Heart left ventricle (tissue), 16 donors: ENCODE measurements around the gene PLCB2. TPM values are rescaled to one million over a fixed set of nuclear protein-coding genes. Genes with fewer than 3 reads are reported as not detected.
A peak's percentile ranks its signal among the peaks of the same experiment; 100 is the strongest.

Experiments used
- ATAC-seq, 4 donors: fragments of 200-7000 bp; cut with Tn5 transposase; one replicate each; pipeline ENCODE4 v1.9.1; 2020 to 2022; ENCODE audit warnings: moderate library complexity in 4 of 4, mild to moderate bottlenecking in 3 of 4, moderate number of reproducible peaks in 1 of 4
- DNase-seq, 5 donors: peaks; one replicate each; pipeline ENCODE4 v3.0.0-alpha.2; 2020
- H3K27ac ChIP-seq, 12 donors: fragments of 200-600 bp; sonication (generic) in 4 of 12; one replicate each; pipeline versions ENCODE4 v1.5.0 to v1.8.0; 2016 to 2022; ENCODE audit warnings: mild to moderate bottlenecking in 2 of 12
- H3K27me3 ChIP-seq, 9 donors: fragments of 200-600 bp; sonication (generic) in 2 of 9; one replicate each; pipeline versions ENCODE4 v1.5.1 to v1.8.0; 2016 to 2022; ENCODE audit warnings: mild to moderate bottlenecking in 3 of 9
- H3K36me3 ChIP-seq, 9 donors: fragments of 200-600 bp; sonication (generic) in 2 of 9; one replicate each; pipeline versions ENCODE4 v1.5.0 to v1.8.0; 2018 to 2022; ENCODE audit warnings: mild to moderate bottlenecking in 2 of 9
- H3K4me1 ChIP-seq, 12 donors: fragments of 200-600 bp; sonication (generic) in 4 of 12; one replicate each; pipeline versions ENCODE4 v1.5.0 to v1.8.0; 2016 to 2022; ENCODE audit warnings: mild to moderate bottlenecking in 3 of 12
- H3K4me3 ChIP-seq, 12 donors: fragments of 200-600 bp; sonication (generic) in 4 of 12; one replicate each; pipeline versions ENCODE4 v1.5.0 to v1.8.0; 2017 to 2022; ENCODE audit warnings: mild to moderate bottlenecking in 9 of 12, moderate library complexity in 4 of 12
- H3K9me3 ChIP-seq, 12 donors: fragments of 200-600 bp; sonication (generic) in 4 of 12; one replicate each; pipeline versions ENCODE4 v1.5.0 to v1.8.0; 2016 to 2022; ENCODE audit warnings: mild to moderate bottlenecking in 1 of 12
- POLR2A ChIP-seq, 2 donors: fragments of 450-650 bp; IDR thresholded peaks; one replicate each; pipeline ENCODE4 v1.6.1; 2017; ENCODE audit warnings: antibody characterized with exemption in 2 of 2, mild to moderate bottlenecking in 2 of 2, moderate library complexity in 2 of 2
- whole genome bisulfite sequencing, 4 donors: extraction: QIAGEN DNeasy Blood & Tissue Kit in 2 of 4; methylation state at CpG; one replicate each; pipeline versions ENCODE4 v1.1.5 to v1.1.7; 2013 to 2018; 5-methylcytosine and 5-hydroxymethylcytosine counted together
- intact Hi-C, 10 donors: fragments of 100-400 bp; cut with DNase I; formaldehyde crosslinking; loops; one replicate each; pipeline versions ENCODE4 v1.11.1 to v1.14.2; 2022
- polyA plus RNA-seq, 2 donors: library from polyadenylated mRNA; stranded (reverse); fragments of 200-250 nt; gene quantifications; one replicate each; pipeline ENCODE4 v1.2.3, GENCODE V29; 2013
- total RNA-seq, 9 donors: library from RNA; depleted of rRNA in 2 of 9; stranded (reverse); fragments of >200 nt in 2 of 9; fragmentation: NEBNext Ultra II Directional in 3 of 9; extraction: Animal tissue kit (Norgen Biotek cat#: 25700) in 3 of 9; gene quantifications; one replicate each; pipeline versions ENCODE4 v1.1.0 to v1.2.4, GENCODE V29; 2016 to 2023
- TF ChIP-seq, protein P1 (sequence below), 12 donors: fragments of 200-600 bp; sonication (generic) in 4 of 12; IDR thresholded peaks; one replicate each; pipeline versions ENCODE4 v1.5.0 to v1.8.0; 2018 to 2022; ENCODE audit warnings: antibody characterized with exemption in 12 of 12, mild to moderate bottlenecking in 5 of 12
- donor health status: ischemic (EF 13 %, LVEDD 7.1; RV severe dilation, severe dysfunction).
- donor health status: healthy with polysubstance abuse.
- donor health status: DM: no; HTN: yes; CAD: no.
- donor health status: DM: no; HTN: no; CAD: no.
- donor health status: ischemic (EF 25% LVEDD 6.9; RV normal size, moderate dysfunction).
- donor health status: ischemic (EF 25% LVEDD 5.7; RV mildly dilated, moderate dysfunction).
- donor health status: healthy.
- donor health status: DM: yes; HTN: yes; CAD: no.
- donor health status: ischemic (EF 35%, LVEDD 5.7; RV mildly dilated, moderate dysfunction).
- donor health status: nonischemic (EF 11% LVEDD 7.7; RV severe dilation, severe dysfunction).
- donor health status: DM: yes; HTN: yes; CAD: no.
- donor health status: PGD.
- donor health status: ischemic (EF 29% LVEDD 5.4; RV normal size, mild dysfunction).
- donor health status: nonischemic (EF 23%, LVEDD 6.1; RV moderate dilation, normal function).

The PLCB2 gene
- total and polyA plus RNA-seq, 11 donors: 1.6 to 46.2 (median 4.8) TPM

DNA sequence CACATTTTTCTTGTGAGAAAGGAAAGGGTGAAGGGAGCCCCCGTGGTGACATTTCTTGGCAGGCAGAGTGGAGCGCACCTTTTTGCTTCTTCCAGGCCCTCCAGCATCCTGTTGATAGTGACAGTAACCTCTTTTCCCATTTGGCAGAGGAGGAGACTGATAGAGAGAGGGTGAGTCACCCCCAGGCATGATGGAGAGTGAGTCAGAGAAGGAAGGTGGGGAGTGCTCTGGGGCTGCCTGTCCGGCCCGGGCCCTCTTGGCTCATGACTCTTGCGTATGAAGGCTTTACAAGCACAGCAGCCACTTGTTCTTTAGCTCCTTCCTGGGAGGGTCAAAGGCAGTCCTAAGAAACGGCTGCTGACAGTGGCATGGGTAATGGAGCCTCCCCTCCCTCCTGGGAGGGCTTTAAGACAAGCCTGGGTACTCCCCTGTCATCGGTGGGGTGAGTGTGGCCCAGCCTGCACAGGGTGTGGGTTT, 40.9 kb downstream of the PLCB2 start:
- WGBS, 4 donors: 40 to 58% (median 47%) methylated on average over 7 of the region's 7 CpGs
- Histone ChIP-seq H3K4me1 (no peaks in the 10 kb centered on the region), H3K4me3 (no peak overlapping the region), H3K27ac (no peak overlapping the region), H3K9me3 (no peaks in the 10 kb centered on the region), H3K27me3 (no peaks in the 10 kb centered on the region), H3K36me3 (no peaks in the 10 kb centered on the region)
- intact Hi-C loops: no loop called here
- ATAC-seq (peak in 3 of 4 donors; percentile 57 to 78 (median 69)), DNase-seq (no peak)
- no peak for TF ChIP-seq POLR2A (IDR thresholded peaks at IDR 0.05)
- TF ChIP-seq, protein P1, sequence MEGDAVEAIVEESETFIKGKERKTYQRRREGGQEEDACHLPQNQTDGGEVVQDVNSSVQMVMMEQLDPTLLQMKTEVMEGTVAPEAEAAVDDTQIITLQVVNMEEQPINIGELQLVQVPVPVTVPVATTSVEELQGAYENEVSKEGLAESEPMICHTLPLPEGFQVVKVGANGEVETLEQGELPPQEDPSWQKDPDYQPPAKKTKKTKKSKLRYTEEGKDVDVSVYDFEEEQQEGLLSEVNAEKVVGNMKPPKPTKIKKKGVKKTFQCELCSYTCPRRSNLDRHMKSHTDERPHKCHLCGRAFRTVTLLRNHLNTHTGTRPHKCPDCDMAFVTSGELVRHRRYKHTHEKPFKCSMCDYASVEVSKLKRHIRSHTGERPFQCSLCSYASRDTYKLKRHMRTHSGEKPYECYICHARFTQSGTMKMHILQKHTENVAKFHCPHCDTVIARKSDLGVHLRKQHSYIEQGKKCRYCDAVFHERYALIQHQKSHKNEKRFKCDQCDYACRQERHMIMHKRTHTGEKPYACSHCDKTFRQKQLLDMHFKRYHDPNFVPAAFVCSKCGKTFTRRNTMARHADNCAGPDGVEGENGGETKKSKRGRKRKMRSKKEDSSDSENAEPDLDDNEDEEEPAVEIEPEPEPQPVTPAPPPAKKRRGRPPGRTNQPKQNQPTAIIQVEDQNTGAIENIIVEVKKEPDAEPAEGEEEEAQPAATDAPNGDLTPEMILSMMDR (IDR thresholded peaks at IDR 0.05): no peak

DNA sequence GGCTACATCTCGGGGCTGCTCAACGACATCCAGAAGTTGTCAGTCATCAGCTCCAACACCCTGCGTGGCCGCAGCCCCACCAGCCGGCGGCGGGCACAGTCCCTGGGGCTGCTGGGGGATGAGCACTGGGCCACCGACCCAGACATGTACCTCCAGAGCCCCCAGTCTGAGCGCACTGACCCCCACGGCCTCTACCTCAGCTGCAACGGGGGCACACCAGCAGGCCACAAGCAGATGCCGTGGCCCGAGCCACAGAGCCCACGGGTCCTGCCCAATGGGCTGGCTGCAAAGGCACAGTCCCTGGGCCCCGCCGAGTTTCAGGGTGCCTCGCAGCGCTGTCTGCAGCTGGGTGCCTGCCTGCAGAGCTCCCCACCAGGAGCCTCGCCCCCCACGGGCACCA, 41.9 kb downstream of the PLCB2 start:
- 83 to 96% (median 93%) methylated on average over 13 to 20 of the region's 20 CpGs for WGBS, 4 donors
- ATAC-seq (no peak), DNase-seq (no peak)
- Histone ChIP-seq H3K27me3 (no peaks in the 10 kb centered on the region), H3K36me3 (no peaks in the 10 kb centered on the region), H3K4me1 (no peaks in the 10 kb centered on the region), H3K27ac (no peak overlapping the region), H3K4me3 (no peak overlapping the region), H3K9me3 (no peaks in the 10 kb centered on the region)
- TF ChIP-seq POLR2A (IDR thresholded peaks at IDR 0.05): no peak
- TF ChIP-seq, protein P1 (IDR thresholded peaks at IDR 0.05): no peak
- intact Hi-C loops: no loop called here

DNA sequence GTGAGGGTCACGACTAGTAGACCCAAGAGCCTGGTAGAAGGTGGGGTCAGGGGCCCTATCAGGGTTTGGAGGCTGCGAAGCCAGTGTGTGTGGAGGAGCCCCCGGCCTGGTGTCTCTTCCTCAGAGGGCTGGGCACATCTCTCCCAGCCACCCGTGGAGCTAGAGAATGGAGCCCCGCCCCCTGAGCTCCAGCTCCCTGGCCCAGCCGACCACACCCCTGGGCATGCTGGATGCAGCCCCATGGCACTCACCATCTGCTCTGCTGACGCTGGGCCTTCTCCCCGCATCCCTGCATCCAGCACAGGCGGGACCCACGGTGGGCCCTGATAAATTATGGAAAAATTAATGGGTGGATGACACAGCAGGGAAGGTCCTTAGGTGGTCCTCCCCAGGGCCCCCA, 42.4 kb downstream of the PLCB2 start:
- H3K4me3 ChIP-seq: no peak overlapping the region
- intact Hi-C loops: no loop called here
- TF ChIP-seq POLR2A (IDR thresholded peaks at IDR 0.05): no peak
- TF ChIP-seq, protein P1 (IDR thresholded peaks at IDR 0.05): no peak
- H3K36me3 ChIP-seq: no peaks in the 10 kb centered on the region
- no peaks in the 10 kb centered on the region for H3K27me3 ChIP-seq
- no peaks in the 10 kb centered on the region for H3K4me1 ChIP-seq
- WGBS, 4 donors: 83 to 90% (median 87%) methylated on average over 9 to 10 of the region's 10 CpGs
- DNase-seq: no peak
- no peak overlapping the region for H3K27ac ChIP-seq
- ATAC-seq: no peak
- H3K9me3 ChIP-seq: no peaks in the 10 kb centered on the region

DNA sequence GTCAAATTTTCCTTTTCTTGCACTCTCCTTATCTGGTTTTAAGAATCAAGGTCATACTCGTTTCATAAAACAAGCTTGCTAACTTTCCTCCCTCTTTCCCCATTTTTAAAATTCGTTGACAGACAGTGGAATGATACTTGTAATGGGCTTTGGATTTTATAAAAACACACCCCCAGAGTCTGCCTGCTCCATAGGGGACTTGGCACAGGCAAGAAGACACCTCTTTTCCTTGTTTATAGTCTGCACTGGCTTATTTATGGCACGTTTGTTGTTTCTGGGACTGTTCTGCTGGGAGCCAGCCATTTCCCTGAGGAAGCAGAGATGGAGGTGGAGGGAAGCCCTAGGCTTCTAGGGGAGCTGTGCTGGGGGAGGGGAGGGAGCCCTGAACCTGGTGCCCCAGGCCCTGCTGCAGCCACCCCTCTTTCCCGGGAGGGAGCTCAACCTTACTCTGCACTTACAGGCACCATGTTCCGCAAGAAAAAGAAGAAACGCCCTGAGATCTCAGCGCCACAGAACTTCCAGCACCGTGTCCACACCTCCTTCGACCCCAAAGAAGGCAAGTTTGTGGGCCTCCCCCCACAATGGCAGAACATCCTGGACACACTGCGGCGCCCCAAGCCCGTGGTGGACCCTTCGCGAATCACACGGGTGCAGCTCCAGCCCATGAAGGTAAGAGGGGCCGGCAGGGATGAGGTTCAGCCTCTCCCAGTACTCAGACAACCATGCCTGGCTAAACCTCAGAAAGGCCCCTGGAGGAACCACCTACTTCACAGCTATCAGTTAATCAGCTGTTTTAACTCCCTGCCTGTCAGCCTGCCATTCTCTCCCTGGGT, 43.2 kb downstream of the PLCB2 start:
- no peak for DNase-seq
- no peak for ATAC-seq
- H3K27ac ChIP-seq: no peak overlapping the region
- intact Hi-C loops: loop anchor here in 1 of 10 donors (5.0 kb wide), 1 partner anchor 37 kb away; no protein-coding TSS in a partner anchor
- TF ChIP-seq, protein P1 (IDR thresholded peaks at IDR 0.05): no peak
- no peak for TF ChIP-seq POLR2A (IDR thresholded peaks at IDR 0.05)
- H3K4me1 ChIP-seq: no peaks in the 10 kb centered on the region
- H3K4me3 ChIP-seq: no peak overlapping the region
- H3K27me3 ChIP-seq: no peaks in the 10 kb centered on the region
- WGBS, 4 donors: 82 to 86% (median 83%) methylated on average over 16 of the region's 16 CpGs
- H3K9me3 ChIP-seq: no peaks in the 10 kb centered on the region
- no peaks in the 10 kb centered on the region for H3K36me3 ChIP-seq
